Glomerular visceral epithelial cell (primary cell): Measurements from ENCODE around the gene PDLIM4.

Experiments used
- DNase-seq: peaks from one replicate; pipeline ENCODE4 v3.0.0-alpha.2; 2016; ENCODE audit errors: extremely low spot score

Gene PDLIM4

DNA sequence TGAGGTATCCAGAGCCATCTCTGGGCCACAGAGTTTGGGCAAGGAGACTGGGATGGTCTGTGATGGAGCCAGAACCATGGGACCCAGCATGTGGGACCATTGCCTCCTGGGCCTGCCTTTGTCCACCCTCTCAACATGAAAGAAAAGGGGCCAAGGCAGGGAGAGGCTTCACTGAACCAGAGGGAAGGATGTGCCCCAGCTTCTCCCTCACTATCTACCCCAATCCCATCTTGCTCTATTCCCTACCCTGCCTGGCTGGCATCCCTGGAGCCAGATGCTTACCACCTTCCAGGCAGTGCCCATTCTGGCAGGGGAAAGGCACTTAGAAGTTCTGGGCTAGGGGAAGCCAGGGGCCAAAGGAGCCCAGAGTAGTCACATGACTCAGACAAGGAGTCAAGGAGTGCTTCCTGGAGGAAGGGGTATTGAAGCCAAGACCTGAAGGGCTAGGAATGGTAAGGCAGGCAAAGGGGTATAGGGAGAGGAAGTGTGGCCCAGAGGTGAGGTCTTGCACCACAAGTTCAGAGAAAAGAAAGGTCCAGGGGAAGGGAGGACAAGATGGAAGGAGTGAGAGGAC, 9.8 kb downstream of the PDLIM4 start:
- DNase-seq, result no peak

DNA sequence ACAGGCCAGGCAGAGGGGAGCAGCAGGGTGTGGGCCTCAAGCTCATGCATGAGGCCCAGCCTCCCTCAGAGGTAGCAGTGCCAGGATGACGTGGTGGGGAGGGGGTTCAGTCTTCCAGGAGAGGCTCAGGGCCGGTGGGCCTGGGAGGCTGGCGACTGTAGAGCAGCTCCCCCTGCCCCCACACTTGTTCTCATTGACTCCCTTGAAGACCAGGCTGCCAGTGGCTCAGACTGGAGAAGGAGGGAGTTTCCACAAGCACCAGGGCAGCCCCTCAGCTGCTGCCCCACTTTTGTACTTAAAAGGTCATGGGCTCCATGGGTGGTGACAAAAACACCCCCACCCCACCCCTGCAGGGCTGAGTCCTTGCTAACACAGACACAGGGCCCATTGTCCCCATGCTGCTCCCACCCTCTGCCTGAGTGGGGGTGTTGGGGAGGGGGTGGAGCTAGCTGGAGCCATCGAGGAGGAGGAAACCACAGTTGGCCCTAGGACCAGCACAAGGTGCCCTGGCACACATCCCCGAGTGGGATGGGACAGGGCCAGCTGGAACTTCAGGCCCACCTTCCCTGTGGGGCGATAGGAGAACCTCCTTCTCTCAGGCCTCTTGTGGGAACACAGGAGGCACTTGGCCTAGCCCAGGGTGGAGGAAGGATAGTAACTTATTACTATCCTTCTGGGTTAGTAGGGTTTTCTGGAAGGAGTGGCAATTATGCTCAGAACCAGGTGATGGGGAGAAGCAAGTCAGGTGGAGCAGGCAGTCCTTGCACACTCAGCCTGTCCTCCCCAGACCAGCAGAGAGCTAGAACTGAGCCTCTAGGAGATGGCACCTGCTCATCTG, 10.7 kb downstream of the PDLIM4 start:
- no peak for DNase-seq

DNA sequence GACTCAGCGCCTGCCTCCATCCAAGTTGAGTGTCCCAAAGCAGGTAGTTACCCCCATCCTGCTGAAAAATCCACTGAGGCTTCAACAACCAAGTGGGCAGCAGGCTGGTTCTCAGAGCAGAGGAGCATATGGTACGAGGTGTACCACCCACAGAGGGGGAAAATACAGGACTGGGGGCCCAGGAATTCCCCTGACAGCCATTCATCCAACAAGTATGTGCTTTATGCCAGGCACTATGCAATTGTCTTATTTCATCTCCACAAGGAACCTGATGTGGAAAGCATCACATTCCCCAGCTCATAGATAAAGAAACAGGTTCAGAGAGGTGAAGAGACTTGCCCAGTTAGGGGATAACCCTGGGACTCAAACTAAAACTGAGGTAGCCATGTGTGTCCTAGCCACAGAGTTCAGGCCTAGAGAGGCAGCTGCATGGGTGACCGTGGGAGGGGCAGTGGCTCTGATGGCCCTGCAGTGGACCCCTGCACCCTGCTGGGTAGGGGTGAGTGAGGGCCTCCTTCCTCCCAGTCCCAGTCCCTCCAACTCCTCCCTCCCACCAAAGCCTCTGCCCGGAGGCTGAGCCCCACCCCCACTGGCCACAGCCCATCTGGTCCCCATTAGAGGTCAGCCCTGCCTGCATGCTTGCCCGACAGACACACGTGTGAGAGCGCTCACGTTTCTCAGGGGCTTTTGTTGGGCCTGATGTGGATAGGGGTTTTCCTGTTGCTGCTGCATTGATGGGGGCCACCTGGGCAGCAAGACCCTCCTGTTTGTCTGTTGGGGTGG, 11.5 kb downstream of the PDLIM4 start:
- DNase-seq, result peak; percentile 91

DNA sequence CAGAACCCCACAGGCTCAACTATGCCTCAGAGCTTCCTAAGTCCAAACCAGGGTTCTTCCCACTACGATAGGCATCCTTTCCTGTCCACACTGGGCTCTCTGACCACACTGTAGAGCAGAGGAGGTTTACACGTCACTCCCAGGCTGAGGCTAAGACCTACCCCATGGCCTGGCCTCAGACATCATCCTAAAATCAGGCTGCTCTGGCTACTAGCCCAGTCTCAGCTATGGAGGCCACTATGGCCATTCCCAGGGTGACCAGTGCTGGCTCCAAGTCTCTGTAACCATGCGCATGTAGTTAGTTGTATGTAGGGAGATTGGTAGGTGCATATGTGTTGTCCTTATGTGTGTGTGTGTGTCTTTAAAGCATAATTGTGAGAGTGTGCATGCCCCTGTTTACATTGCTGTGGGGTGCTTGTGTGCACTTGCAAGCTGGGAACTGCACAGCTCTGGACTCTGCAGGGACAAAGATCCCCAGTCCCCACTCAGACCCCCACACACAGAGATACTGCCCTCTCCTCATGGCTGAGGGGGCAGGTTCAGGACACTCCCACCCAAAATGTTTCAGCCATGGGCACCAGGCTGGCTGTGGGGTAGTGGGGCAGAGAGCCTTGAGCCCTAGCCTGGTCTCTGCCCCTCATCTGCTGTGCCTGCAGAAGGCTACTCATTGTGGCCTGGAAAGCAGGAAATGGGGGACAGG, 12.3 kb downstream of the PDLIM4 start:
- DNase-seq, result no peak

DNA sequence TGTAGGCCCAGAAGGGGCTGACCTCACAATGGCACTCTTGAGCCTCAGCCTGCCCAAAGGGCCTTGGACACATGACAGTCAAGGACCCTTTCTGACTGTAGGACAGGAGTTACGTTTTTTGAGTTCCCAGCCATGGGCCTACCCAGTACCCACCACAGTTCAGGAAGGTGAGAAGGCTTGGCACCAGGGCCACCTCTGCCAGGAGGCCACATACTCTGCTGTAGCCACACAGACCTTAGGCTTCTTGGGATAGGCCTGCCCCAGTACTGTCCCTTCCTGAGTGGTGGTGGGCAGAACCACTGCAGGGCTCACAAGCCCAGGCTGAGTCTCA, 12.8 kb downstream of the PDLIM4 start:
- DNase-seq, result no peak

DNA sequence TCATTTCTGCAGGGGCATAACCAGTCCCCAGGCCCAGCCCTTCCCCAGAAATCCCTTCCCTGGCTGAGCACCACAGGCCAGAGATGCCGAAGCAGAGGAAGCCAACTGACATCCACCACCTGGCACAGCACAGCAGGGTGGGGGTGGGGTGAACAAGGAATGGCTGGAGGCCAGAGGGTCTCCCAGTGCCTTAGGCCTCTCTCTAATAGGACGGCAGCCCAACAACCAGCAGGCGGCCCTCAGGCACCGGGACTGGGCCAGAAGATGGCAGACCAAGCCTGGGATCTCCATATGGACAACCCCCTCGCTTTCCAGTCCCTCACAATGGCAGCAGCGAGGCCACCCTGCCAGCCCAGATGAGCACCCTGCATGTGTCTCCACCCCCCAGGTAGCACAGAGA, 13.2 kb downstream of the PDLIM4 start:
- no peak for DNase-seq

DNA sequence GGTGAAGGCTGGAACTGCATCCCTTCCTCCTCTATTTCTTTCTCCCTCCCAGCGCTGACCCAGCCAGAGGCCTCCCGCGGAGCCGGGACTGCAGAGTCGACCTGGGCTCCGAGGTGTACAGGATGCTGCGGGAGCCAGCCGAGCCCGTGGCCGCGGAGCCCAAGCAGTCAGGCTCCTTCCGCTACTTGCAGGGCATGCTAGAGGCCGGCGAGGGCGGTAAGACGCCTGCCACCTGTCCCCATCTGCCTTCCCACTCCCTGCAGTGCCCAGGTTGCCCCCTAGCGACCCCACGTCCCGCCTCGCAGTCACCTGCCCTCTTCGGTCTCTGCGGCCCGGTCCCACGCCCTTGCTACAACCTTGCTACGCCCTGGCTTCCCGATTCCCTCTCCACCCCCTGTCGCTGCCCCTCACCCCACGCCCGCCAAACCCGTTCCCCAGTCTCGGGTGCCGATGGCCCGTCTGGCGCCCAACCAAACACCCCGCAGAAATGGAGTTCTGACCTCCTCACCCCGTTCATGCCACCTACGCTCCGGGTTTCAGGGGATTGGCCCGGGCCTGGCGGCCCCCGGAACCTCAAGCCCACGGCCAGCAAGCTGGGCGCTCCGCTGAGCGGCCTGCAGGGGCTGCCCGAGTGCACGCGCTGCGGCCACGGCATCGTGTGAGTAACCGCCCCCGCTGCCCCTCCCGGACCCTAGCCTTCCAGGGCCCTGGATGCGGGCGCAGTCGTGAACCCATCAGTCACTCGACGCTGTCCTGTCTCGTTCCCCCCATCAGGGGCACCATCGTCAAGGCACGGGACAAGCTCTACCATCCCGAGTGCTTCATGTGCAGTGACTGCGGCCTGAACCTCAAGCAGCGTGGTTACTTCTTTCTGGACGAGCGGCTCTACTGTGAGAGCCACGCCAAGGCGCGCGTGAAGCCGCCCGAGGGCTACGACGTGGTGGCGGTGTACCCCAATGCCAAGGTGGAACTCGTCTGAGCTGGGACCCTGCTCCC, 14.1 kb downstream of the PDLIM4 start:
- no peak for DNase-seq

DNA sequence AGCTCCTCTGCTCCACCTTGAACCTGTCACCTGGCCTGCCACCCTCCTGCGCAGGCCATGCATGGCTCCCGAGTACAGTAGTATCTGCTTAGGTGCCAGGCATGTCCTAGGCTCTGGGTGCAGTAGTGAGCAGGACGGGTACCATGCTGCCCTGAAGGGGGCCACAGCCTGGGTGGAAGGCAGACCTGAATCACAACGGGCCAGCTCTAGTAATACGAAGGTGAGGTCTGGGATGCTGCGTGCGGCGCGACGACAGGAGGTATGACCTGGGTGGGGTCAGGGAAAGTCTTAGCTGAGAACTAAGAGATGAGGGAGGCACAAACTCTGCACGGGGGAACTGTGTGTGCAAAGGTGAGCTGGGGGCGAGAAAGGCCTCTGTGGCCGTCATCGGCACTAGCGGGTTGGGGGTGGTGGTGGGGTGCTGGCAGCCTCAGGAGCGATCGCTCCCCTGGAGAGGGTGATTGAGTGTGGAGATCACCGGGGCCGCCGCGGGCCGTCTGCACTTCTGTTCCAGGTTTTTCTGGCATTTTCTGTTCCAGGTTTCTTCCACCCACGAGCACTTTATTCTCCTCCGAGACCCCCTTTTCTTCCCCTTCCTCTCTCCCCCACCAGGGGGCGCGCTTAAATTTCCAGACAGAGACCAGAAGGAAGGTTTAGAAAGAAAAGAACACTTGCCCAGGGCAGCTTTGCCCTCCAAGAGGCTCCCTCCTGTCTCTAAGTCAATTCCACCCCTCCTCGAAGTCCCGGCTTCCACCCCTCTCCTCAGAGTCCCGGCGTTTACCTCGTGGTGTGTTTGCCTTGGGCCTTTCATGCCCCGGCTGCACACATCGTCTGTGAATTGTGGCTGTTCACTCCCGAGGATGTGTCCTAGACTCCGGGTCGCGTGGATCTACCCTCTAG, 15.1 kb downstream of the PDLIM4 start:
- peak; percentile 78 for DNase-seq

DNA sequence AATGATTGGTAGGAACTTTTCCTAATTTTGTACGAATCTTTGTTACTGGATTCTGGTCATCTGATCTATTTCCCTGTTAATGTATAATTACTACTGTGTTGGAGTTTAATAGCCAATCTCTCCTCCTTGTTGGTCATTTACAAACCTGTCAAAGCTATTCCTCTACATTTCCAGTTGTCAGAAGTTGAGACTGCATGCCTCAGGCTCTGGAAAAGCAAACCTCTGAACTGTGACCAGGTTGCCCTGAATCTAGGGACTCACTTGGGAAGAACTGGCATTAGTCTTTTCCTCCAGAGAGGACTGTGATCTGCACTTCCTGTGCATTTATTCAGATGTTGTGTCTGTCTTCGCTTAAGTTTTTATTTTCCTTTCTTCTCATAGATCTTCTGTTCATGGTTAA, 16.1 kb downstream of the PDLIM4 start:
- no peak for DNase-seq

DNA sequence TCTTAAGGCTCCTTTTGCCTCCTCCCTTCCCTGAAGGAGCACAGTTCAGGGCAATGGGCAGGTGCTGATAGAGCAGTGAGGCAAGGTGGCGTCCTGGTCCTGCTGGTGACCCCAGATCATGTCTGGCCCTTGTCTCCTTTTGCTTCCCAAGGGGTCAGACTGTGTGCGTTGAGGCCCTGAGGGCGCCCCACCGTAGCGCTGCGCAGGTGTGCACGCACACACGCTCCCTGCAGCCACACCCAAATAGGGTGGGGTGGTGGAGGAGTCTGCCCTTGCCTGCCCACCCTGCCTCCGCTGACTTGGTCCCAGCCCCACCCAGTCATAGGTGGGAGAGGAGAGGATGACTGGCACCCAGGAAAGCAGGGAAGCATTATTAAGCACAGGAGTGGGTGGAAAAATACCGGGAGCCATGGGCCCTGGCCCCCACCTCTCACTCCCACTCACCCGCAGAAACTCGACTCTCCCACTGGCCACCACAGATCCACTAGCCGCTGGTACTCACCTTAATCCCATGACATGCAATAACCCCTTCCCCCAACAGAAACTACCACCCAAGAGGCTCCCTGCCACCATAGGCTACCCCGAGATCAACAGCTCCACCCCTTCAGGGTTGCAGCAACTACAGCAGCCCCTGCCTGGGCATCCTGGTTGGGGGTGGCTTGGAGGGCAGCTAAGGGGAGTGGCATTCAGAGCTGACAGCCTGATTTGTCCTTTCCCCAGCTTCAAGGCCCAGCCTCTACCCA, 16.7 kb downstream of the PDLIM4 start:
- no peak for DNase-seq

DNA sequence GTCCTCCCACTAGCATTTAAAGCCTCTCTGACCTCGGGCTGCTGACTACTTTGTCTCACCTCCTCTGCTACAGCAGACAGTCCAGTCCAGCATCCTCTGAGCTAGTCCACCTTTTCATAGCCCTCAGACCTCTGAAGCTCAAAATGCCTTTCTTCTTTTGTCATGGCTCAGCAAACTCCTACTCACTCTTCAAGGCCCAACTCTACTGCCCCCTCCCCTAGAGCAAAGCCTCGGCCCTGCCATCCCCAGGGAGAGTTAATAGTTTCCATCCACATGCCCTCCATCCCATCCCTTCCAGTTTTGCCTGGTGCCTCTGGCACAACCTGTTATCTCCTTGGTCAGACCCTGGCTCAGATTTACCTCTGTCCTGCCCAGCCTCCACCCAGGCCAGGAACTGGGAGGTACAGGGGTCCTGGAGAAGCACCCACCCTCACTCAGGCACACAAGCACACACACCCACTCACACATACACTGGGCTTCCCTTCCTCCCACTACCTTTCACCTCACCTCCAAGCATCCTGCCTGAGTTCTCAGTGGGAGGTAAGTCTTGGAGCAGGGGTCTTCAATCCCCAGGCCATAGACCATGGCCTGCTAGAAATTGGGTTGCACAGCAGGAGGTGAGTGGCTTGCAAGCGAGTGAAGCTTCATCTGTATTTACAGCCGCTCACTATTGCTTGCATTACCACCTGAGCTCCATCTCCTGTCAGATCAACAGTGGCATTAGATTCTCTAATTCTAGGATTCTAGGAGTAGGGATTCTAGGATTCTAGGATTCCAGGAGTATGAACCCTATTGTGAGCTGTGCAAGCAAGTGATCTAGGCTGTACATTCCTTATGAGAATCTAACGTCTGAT, 18.1 kb downstream of the PDLIM4 start:
- no peak for DNase-seq

DNA sequence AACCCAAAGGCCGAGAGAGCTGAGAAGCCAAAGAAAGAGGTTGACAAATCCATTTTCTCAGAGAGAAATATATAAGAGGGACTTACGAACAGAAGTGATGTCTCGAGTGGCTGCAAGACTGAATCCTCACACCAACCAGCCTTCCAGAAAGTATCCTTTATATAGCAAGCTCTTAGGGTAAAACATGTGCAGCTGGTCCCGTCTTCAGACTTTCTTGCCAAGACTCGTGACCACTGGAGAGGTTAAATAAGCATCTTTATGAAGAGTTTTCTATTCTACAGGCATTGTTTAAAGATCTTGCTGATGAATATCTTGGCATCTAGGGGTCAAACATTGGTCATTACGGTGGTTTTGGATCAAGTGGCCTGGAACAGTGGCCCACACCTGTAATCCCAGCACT, 19.8 kb downstream of the PDLIM4 start:
- no peak for DNase-seq

DNA sequence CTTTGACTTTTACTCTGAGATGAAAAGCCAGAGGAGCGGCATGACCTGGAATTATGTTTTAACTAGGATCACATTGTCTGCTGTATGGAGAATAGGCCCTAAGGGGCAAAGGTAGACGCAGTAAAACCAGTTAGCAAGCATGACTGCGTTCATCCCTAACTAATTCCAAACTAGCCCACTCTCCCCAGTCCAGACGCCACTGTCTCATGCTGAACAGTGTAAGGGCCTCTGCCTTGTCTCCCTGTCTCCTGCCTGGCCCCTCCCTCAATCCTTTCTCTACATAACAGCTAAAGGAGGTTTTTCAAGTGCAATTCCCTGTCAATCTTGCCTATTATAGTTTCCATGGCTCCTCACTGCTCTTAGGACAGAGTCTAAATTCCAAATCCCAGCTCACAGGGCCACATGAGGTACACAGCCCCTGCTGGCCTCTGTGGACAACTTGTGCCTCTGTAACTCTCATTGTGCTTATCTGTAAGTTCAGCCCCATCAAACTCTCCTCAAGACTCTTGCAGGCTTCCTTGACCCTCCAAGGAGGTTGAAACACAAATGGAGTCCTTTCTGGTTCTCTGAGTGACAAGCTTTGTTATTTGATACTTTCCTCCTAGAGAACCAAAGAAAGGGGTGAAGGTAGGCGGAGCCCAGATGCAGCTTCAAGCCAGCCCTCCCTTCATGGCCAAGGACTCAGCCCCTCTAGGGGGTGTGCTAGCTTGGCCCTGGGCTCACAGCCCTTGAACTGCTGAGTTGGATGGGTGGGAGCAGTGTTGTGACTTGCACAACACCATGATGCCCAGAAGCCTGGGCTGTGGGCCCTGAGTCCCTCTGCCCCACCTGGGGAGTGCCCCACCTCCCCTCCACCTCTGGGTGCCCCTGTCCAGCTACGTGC, 20.7 kb downstream of the PDLIM4 start:
- no peak for DNase-seq

DNA sequence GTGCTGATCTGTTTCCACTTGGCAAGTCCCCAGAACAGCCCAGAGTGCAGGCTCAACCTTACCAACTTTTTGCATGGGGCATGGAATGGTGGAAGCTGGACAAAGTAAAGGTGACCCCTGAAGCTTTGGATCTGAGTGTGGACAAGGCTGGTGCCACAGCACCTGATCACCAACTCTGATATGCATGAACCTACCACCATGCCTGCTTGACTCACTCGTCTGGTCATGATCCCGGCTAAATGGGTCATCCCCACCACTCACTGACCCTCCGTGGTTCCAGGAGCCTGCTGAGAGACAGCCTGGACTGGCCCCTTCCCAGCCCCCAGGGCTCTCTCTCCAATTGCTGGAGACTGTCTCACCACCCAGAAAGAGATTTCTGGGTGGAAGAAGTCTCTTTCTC, 22.3 kb downstream of the PDLIM4 start:
- DNase-seq, result no peak

DNA sequence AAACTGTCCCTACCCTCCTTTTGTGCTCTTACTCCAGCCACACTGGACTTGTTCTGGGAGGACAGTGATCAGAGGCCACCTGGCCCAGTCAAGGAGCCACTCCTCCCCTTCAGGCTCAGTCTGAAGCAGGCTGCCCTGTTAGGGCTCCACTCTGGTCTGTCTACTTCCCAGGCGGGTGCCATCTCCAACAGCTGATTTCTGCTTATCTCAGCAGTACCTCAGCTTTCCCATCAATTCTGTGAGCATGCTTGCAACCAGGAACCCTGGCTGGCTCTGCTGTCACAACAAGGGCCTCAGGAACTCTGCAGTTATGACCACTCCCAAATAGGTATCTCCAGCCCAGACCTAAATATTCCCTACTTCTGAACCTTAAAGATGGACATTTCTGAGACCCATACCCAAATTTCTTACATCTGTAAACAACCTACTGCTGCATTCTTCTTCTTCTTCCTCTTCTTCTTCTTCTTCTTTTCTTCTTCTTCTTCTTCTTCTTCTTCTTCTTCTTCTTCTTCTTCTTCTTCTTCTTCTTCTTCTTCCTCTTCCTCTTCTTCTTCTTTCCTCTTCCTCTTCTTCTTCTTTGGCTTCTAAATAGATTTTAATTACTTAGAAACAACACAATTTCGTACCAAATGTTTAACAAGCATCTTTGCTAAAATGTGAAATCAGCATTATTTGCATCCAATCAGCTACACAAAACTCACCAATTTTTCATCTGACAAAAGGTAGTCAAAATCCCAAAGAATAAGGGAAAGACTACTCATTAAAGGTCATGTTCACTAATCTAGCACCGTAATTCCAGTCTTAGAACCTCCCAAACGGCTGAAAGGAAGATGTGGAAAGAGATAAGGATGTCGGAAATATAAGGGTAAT, 23.1 kb downstream of the PDLIM4 start:
- no peak for DNase-seq

DNA sequence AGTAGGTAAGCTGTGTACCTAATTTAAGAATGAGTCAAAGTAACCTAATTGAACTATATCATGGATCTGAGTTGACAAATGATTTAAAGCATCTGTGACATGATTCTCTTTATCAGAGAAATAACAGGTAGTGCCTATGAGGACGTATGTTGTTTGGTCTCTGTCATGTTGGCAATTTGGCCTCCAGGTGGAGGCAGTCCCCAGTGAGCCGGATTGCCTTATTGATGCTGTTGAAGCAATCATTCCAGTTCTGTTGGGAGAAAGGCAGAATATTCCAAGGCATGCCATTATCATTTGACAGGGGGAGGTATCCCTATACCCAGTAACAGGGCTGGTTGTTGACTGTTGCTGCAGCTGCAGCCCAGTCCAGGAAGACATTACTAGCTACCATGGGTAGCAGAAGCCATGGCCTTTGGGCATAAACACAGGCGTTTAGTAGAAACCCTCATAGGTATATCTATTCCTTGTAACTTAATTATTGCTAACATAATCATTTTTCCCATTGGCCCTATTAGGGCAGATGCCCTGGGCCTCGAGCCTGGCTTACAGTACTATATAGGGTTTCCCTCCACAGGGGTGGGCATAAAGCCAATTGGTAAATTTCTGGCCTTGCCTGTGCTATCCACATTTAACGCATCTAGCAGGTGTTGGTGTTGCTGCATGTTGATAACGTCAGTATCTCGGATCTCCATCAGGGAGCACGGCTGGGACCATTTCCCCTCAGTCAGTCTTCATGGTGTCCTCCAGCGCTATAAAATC, 24.5 kb downstream of the PDLIM4 start:
- DNase-seq, result no peak
